ENCODE measurements around the gene EID3.

DNA sequence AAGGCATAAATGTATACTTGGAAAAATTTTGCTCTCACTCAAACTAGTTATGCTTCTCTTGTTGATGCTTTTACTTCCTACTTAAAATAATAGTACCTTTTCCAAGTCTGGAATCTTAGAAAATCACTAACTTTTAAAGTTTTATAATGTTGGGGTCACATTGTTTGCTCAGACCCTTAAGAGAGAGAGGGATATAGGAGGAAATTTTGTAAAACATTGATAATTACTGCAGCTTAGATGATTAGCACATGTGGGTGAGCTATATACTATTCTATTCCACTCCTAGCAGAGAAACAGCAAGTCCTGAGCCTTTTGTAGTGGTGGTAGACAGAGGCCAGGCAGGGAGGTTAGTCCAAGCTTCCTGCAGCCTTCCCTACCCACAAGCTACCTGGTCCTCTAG is 13.4 kb downstream of the EID3 start:
- TF ChIP-seq, protein P1, sequence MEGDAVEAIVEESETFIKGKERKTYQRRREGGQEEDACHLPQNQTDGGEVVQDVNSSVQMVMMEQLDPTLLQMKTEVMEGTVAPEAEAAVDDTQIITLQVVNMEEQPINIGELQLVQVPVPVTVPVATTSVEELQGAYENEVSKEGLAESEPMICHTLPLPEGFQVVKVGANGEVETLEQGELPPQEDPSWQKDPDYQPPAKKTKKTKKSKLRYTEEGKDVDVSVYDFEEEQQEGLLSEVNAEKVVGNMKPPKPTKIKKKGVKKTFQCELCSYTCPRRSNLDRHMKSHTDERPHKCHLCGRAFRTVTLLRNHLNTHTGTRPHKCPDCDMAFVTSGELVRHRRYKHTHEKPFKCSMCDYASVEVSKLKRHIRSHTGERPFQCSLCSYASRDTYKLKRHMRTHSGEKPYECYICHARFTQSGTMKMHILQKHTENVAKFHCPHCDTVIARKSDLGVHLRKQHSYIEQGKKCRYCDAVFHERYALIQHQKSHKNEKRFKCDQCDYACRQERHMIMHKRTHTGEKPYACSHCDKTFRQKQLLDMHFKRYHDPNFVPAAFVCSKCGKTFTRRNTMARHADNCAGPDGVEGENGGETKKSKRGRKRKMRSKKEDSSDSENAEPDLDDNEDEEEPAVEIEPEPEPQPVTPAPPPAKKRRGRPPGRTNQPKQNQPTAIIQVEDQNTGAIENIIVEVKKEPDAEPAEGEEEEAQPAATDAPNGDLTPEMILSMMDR (conservative IDR thresholded peaks at IDR 0.05; ENCODE audit: low read length), result no peak
- TF ChIP-seq EZH2phosphoT487 (IDR thresholded peaks at IDR 0.05; ENCODE audit: borderline replicate concordance), result no peak

Measured in Loucy (cell line).